ENCODE measurements around the gene CHTF8.

Gene CHTF8

DNA sequence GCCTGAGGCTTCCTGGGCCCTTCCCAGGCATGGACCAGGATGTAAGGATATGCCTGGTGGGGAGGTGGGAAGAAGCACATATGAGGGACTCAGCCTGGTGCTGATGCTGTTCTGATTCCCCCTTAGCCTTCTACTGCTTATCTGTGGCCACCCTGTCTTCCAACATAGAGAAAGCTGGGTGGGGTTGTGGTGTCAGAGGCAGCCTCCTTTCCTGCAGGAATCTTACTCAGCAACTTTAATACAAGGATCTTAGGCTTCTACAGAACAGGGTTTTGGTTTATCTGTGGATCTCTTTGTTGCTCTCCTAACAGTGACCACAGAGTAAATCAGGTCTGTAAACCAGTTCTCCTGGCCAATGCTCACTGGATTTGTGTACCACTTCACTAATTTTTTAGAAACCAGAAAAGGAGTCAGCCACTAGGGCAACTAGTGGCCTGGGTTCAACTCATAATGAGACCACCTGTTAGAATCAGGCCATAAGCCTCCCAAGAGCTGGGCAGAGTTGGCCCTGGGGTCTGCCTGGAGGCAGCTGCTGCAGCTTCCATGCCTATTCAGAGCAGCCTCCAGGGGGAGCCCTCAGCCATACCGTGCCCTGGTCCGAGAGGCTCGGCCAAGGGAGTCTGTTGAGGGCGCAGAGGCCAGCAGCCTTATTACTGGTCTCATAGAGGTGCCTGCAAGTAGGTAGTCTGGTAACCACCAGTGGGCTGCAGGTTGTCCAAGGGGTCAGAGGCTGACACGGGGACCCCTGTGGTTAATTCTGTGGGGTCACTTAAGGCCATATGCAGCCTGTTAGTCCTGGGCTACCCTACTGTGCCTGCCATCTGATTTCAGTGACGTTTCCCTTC lies 19.9 kb downstream of the CHTF8 start:
- no peak for DNase-seq (ENCODE audit: low read depth)

- no peak for DNase-seq (ENCODE audit: low read depth)
Observed at GRCh38 chr16:69111876-69112230, 20.5 kb downstream of the CHTF8 start.

DNA sequence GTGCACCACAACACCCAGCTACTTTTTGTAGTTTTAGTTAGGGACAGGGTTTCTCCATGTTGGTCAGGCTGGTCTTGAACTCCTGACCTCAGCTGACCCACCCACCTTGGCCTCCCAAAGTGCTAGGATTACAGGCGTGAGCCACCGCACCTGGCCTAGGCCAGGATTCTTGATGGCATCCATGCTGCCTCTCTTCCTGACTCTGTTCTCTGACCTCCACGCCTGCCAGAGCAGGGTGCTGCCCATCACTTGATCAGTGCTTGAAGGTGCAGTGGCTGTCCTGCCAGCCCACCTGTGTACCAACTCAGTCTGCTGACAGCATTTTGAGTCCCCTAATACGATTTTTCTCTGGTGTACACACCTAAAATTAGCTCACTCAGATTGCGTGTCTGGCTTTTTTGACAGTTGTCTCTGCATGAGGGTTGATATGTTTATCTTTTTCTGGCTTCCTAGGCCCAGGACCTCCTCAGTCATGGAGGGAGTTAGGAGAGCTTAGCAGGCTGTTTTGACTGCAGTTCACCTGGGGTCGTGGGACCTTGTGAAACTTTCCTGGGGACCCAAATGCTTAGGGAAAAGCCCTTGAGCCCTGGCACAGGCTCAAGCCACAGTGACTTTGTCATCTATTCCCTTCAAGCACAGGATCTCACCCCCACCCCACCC lies 21.0 kb downstream of the CHTF8 start:
- DNase-seq (ENCODE audit: low read depth): no peak

DNA sequence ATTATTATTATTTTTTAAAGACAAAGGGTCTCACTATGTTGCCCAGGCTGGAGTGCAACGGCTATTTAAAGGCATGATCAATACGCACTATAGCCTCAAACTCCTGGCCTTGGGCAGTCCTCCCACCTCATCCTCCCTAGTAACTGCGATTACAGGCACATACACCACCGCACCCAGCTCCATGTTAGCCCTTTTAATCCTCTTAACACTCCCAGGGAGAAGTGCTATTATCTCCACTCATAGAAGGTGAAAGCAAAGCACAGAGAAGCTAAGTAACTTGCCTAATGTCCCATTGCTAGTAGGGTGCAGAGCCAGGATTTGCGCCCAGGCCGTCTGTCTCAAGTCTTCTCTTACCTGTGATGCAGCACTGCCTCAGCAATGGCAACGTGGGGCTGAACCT lies 22.0 kb downstream of the CHTF8 start:
- no peak for DNase-seq (ENCODE audit: low read depth)

DNA sequence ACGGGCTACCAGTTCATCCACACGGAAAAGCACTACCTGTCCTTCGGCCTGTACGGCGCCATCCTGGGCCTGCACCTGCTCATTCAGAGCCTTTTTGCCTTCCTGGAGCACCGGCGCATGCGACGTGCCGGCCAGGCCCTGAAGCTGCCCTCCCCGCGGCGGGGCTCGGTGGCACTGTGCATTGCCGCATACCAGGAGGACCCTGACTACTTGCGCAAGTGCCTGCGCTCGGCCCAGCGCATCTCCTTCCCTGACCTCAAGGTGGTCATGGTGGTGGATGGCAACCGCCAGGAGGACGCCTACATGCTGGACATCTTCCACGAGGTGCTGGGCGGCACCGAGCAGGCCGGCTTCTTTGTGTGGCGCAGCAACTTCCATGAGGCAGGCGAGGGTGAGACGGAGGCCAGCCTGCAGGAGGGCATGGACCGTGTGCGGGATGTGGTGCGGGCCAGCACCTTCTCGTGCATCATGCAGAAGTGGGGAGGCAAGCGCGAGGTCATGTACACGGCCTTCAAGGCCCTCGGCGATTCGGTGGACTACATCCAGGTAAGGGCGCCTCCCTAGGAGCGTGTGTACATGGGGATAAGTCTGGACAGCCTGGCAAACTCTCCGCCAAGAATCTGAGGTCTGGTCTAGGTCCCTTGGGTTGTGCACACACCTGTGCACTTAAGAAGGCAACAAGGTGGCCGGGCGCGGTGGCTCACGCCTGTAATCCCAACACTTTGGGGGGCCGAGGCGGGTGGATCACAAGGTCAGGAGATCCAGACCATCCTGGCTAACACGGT lies 22.7 kb downstream of the CHTF8 start:
- no peak for DNase-seq (ENCODE audit: low read depth)

DNA sequence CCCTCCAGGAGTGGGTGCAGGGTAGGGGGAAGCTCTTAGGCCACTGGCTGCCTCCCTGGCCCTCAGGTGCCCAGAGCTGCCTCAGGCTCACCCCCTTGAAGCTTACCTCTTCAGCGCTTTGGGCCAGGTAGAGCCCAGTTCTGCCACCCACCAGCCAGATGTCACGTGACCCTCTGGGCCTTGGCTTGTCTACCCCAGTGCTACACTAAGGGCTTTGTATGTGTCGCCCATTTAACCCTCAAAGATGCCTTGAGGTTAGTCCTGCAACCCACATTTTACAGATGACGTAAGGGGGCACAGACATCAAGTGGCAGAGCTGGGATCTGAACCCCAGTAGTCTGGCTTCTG lies 23.5 kb downstream of the CHTF8 start:
- DNase-seq (ENCODE audit: low read depth): no peak

DNA sequence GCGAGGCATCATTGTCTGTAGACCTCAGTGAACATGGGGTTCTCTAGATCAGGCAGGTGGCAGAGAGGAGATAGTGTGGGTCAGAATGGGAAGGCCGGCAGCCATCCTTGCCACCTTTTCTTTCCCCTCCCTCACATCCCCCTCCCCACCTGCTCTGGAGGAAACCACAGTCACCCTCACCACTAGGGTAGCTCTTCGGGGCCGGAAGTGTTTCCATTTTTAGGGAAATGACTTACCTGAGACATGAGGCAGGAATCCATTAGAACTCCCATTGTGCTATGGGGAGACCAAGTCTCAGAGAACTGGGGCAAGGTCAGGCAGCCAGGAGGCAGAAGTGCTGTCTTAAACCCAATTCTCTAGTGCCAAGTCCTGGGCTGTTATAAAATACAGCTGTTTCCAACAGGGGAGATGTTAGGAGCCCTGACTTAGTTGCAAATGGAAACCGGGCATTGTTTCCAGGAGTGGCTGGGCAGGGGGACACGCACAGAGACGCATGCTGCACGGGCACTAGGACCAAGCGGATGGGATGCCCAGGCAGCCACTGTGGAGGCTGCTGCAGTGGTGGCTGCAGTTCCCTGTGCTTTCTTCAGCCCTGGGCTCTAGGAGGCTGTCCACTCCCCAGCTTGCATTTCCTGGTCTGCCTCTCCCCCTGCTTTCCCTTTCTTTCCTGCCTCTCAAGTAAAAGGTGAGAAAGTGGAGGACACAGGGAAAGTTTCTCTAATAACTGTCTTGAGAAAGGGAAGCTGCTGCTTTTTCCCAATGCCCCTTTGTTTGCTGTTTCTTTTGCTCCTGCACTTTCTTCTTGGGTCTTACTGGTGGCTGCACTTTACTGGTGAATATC lies 24.1 kb downstream of the CHTF8 start:
- no peak for DNase-seq (ENCODE audit: low read depth)

DNA sequence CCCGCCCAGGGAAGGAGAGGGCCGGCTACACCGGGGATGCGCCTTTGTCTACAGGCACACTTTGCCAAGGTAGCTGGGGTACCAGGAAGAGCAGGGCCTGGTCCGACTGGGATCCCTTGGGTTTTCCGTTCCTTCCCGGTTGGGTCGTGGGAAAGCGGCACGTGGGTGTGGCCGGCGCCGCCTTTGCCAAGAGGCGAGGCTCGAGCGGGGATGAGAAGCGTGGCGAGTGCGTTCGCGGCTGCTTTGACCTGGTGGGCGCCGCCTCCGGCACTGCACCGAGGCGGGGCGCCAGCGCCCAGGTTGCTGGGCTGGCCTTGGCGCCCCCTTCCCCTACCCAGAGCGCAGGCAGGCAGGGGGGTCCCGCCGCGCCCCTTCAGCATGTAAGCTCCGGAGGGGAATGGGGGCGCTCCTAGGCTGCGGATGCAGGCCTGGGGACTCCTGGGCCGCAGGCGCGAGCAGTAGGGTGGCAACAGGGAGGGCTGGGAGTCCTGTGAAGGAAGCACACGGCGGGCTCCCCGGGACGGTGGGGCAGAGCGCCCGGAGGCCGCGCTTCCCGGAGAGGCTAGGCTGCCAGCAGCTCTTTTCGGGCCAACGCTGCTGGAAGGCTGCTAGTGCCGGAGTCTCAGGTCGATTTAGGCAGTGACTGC lies 24.9 kb downstream of the CHTF8 start:
- DNase-seq (ENCODE audit: low read depth): no peak

DNA sequence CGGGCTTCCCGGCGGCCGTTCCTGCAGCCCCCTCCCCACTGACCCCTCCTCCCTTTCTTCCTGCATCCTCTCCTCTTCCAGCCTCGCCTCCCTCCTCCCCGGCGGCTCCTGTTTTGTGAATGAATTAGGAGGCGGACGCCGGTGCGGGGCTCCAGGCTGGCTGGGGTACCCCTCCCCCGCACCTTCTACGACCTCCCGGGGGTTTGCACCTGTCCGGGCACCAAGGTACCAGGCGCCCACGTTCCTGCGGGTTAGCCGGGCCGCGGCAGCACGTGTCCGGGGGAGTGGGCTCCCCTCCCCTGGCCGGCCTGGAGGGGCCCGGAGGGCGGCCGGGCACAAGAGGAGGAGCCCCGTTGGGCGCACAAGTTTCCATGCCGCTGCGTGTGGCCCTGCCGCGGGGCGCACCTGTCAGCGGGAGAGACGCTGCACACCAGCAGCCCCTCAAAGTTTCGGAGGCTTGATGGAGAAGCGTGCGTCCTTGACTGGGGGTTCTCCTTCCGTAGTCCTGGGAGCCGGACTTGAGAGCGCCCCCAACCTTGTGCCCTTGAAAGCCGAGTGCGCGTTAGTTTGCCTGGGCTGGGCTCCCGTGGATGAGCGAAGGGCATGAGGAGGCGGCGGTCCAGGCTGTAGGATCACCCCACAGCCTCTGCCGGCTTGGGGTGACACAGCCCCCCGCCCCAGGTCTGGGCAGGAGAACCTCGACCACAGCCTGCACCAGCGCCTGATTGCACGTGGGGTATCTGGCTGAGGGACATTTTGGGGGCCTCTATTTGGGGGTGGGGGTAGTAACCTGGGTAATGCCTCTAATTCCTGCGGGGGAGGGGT lies 25.7 kb downstream of the CHTF8 start:
- no peak for DNase-seq (ENCODE audit: low read depth)

DNA sequence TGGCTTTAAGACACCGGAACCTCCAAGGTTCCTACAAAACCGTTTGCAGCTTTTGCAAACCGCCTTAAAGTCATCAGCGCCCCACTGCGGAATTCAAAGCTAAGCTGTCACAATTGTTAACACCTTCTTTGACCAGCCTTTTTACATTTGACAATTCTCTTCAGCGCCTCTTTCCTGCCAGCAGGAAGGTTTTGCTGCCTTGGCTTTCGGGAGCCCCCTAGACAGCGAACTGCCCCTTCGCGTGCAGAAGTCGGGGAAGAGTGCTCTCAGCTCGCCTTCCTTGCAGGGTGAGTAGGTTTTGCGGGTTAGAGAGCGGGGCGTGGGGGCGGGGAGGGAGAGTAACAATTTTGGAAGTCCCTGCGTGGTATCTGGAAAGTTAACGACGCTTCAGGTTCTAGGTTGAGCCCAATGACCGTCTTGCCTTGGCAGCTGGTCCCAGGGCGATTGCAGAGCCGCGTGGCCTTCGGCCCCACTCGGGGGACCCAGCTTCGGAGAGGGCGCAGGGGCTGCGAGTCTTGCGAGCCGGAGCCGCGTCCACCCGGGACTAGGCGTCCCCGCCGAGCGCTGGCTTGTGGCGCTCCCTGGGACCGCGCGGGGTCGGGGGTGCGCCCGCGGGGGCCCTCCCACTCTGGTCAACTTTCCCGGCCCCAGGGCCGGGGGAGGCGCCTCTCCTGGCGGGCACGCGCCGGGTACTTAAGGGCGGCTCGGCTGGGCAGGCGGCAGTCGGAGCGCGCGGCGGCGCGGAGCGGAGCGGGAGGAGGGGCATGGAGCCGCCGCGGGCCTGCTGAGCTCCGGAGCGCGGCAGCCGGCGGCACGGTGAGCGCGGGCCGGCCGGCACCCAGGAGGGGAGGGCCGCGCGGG lies 26.7 kb downstream of the CHTF8 start, which contains the start of gene HAS3:
HAS3 (plus strand) TSS at position 153 of the 861 bp plus-strand sequence. CDS start 3,743 bp downstream, outside the sequence.
- DNase-seq (ENCODE audit: low read depth): peak; percentile 24

GRCh38 chr16:69100071-69100691 lies 32.2 kb downstream of the CHTF8 start:
- DNase-seq (ENCODE audit: low read depth): no peak

DNA sequence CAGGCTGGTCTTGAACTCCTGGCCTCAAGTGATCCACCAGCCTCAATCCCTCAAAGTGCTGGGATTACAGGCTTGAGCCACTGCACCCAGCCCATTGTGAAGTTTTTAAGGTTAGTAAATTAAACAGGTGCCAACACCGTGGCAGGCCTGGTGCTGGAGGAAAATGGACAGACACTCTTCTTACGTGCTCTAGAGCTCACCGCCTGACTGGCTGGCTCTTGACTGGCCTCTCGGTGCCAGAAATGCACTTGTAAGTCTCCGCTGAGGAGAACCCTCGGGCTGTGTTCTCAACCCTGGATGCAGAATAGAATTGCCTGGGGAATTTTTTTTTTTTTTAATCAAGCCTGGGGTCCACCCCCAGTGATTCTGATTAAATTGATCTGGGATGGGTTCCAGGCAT lies 37.2 kb downstream of the CHTF8 start:
- DNase-seq (ENCODE audit: low read depth): no peak

GRCh38 chr16:69094501-69094900 lies 37.9 kb downstream of the CHTF8 start:
- no peak for DNase-seq (ENCODE audit: low read depth)

DNA sequence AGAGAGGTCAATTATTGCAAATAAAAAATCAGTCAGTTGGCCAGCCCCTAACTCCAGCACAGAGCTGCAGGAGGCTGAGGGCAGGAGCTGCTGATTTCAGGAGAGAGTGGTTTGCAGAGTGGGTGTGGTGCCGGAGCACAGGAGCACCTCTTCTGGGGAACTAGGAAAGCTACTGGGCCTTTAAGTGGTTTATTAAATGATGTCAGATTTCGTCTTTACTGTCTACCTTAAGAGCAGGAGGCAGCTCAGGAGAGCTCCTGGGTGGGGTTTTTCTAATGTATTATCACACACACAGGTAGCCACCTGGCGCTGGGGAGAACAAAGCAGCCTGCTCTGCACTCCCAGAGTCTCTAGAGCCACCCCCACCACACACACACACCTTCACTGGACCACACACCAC lies 38.4 kb downstream of the CHTF8 start:
- no peak for DNase-seq (ENCODE audit: low read depth)

GRCh38 chr16:69089091-69089910 lies 43.1 kb downstream of the CHTF8 start:
- DNase-seq (ENCODE audit: low read depth): no peak

- DNase-seq (ENCODE audit: low read depth): no peak
Observed at GRCh38 chr16:69088684-69089083, 43.7 kb downstream of the CHTF8 start.

DNA sequence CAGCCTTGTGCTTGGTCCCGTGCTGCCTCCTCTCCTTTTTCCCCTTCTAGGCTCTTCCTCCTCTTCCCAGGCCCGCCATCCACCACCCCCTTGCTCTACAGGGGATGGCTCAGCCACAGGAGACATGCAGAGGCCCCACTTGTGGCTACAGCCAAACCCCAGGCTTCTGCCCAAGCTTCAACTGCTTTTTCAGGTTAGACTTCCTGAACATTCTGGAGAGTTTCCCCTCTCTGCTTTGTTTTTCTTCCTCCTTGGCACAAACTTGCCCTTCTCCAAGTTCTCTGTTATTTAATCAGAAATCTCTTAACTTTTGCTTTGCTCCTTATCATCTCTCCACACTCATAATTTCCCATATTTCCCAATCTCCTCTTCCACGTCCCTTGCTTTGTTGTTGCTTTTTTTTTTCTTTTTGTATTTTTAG lies 45.2 kb downstream of the CHTF8 start:
- DNase-seq (ENCODE audit: low read depth): no peak

DNA sequence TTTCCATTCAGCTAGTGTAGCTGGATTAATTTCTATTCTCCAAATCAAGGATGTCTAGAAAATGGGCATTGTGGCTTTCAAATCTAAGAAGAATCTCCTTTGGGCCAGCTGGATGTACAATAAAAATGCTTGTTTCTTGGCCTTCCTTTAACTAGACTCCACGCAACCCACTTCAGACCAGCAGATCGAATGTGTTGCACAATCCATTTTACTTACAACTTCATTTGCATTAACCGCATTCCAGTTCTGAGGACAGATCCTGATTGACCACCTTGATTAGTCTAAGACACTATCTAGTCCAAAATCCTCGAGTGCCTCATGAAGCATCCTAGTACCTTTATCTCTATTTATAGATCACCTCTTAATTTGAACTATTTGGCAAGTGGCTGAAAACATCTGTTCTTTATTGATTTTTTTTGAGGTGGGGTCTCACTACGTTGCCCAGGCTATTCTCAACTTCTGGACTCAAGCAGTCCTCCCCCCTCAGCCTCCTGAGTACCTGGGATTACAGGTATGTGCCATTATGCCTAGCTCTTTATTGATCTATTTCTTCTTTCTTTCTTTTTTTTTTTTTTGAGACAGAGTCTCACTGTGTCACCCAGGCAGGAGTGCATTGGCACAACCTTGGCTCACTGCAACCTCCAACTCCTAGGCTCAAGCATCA lies 47.2 kb downstream of the CHTF8 start:
- no peak for DNase-seq (ENCODE audit: low read depth)

Data from fibroblast of the conjunctiva (primary cell).